ENCODE data around the gene HOXC5.

Gene HOXC5

DNA sequence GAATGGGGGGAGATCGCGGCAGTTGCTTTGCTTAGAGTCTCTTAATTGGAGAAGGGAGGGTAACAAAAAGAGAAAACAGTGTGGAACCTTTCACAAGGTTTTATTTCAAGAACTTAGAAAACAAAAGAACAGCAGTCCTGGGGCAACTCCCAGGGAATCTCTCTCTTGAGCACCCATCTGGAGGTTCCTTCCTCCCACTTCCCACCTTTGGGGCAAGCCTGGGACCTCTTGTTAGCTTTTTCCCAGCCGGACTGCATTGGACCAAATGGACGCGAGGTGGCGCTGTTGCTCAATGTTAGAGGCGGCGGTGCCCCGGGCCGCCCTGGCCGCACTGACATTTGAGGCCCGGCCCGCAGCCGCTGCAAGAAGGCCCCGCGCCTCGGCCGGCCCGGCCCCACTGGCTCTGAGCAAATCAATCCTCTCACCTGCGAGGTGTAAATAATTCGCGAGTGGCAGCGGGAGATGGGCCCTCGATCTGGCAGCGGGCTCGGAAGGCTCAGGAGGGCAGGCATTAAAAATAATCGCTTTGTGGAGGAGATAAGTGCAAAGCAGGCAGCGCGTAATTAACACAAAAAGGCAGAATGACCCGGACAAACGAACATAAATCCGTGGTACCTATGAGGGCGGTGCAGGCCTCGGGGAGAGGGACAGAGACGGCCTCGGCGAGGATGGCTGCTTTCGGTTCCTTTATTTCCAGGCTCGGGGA, 26.8 kb upstream of the HOXC5 start:
- DNase-seq (ENCODE audit: low read depth, low spot score) = no peak
- no peak overlapping the region for H3K27ac ChIP-seq

DNA sequence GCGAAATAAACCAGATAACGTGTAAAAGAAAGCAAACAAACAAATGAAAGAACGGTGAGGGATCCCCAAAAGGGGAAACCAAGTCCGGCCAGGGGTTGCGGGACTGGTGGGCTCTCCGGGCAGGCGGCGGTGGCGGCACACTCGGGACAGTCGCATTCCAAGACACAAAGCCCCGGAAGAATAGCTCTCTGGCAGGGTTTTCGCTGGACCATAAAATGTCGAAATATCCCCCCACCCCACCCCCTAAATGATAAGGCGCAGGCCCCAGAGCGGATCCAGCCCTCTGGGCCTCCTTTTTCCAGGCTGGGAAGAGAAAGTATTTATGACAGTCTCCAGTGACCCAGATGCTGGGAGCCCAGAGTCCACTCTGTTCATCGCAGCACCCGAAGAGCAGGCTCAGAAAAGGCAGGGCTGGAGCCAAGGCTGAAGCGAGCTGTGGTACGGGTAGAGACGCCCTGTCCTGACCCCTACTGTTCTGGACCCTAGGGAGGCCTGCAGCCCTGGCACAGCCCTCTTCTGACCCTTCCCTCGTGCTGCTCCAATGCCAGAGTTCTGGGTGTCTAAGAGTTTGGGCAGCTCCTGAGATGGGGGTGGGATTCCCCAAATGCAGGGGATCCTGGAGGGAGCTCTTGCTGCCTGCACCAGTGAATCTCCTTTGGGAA, 26.2 kb upstream of the HOXC5 start:
- no peak for DNase-seq (ENCODE audit: low read depth, low spot score)
- no peak overlapping the region for H3K27ac ChIP-seq

DNA sequence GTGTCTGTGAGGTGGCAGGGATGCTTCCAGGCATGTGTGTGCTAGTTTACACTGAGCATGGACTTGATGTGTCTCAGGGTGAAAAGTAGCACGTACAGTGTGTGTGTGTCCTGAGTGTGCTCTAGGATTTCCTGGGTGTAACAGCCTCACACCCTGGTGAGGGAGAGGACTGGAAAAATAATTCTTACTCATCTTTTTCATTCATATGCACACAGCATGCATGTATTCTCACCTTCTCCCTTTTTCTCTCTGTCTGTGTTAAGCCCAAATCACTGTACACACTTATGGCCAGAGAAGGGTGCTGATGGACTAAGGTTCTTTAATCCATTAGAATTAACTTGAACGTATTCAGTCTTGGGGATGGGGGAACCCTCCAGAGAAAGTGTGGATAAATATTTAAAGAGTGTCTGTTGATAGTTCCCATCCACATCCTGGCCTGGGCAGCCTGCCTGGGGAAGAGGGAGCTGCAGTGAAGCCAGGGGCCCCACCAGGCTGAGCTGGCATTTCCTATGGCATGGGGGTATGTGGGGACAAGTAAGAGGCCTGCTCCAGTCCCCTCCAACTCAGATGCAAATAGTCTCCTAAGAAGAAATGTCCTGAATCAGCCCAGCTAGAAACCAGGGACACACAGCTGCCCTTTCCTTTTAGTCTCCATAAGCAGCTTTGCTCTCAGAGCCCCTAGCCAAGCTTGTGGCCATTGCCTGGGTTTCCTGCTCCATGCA, 25.2 kb upstream of the HOXC5 start:
- H3K27ac ChIP-seq = no peak overlapping the region

DNA sequence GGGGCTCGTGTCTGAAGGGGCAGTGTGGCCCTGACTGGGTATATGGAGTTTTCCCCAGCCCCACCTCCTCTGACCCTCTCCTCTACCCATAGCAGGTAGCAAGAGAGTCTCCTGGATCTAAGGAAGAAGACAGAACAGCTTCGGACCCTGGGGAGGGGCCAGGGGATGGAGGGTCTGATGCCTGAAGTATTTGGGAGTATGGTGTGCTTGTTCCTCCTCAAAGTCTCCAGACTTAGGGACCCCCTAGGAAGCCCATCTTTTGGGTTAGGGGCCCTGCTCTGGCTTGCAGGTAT, 24.6 kb upstream of the HOXC5 start:
- no peak overlapping the region for H3K27ac ChIP-seq
- DNase-seq (ENCODE audit: low read depth, low spot score) = no peak

More for the DNA sequence above, 25.2 kb upstream of the HOXC5 start:
- no peak for DNase-seq (ENCODE audit: low read depth, low spot score)

DNA sequence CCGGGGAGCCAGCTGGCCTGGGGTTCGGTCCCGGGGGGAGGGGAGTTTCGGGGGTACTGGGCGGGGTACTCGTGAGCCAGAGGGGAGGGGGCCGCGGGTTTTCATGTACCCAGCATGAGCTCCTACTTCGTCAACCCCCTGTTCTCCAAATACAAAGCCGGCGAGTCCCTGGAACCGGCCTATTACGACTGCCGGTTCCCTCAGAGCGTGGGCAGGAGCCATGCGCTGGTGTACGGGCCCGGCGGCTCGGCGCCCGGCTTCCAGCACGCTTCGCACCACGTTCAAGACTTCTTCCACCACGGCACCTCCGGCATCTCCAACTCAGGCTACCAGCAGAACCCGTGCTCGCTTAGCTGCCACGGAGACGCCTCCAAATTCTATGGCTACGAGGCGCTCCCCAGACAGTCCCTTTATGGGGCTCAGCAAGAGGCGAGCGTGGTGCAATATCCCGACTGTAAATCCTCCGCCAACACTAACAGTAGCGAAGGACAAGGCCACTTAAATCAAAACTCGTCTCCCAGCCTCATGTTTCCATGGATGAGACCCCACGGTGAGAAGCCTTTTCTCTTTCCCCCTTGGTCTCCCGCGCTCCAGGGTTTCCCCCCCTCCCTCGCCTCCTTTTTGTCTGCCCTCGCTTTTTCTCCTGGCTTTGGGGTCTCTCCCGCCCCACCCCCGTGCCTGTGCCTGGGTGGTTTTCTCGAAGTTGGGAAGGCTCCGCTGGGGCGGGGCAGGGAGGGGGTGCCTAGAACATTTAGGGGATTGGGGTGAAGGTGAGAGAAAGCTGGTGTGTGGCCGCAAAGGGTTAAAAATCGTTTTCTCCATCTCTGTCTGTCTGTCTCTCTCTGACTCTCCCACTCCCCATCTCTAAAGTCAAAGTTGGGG, 23.4 kb upstream of the HOXC5 start:
- DNase-seq (ENCODE audit: low read depth, low spot score) = no peak
- H3K27ac ChIP-seq = no peak overlapping the region

DNA sequence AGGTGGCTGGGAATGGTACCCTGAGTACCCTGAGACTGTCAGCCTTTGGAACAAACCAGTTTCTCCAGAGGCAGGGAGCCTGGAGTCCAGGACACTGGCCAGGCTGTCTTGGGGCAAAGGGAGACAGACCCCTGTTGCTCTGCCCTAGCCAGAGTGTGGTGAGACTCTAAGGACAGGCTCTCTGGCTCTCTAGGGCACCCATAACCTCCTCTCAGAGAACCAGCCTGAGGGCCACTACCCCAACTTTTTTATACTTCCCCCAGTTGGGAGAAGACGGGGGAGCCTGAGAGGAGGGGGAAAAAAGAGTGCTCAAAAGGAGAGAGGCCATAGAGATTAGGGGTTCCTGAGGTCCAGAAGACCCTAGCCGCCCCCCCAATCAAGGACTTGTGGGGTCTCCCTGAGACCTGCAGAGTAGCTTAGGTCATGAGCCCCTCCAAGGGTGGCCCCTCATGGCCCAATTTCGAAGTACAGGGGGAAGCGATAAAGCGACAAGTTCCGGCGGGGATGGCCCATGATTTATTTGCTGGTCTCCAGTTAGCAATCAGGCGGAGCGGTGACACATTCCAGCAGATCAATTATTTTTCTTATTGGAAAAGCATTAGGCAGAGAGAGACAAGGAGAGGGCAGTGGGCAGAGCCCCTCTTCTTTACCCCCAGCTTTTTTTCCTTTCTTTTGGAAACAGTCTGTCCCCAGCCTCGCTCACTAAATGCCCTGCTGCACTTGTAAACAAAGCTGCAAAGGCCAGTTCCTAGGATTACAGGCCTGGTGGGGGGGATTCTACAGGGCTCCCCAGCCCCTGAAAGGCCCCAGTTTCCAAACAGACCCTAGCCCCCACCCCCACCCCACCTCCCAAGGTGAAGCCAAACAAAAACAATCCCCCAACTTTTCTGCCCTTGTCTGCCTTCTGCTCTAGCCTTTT, 22.5 kb upstream of the HOXC5 start:
- no peak for DNase-seq (ENCODE audit: low read depth, low spot score)
- H3K27ac ChIP-seq = no peak overlapping the region

DNA sequence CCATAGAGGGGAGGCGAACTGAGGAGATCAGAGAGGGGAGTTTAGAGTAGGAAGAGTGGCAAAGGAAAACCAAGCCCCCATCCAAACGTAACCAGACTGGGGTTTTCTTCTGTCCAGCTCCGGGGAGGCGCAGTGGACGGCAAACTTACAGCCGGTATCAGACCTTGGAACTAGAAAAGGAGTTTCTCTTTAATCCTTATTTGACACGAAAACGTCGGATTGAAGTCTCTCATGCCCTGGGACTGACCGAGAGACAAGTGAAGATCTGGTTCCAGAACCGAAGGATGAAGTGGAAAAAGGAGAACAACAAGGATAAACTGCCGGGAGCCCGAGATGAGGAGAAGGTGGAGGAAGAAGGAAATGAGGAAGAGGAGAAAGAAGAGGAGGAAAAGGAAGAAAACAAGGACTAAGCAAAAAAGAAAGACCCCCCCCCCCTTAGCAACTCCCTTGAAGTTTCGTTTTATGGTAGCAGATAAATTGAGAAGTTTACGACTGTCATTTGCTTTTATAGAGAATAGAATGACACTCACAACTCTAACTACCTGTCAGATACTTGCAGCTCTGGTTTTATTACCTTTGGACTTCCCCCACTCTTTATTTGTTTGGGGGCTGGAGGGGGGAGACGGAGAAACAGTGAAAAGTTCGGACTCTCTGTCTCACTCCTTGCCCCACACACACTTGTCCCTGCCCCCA, 21.7 kb upstream of the HOXC5 start:
- no peak for DNase-seq (ENCODE audit: low read depth, low spot score)
- H3K27ac ChIP-seq = no peak overlapping the region

DNA sequence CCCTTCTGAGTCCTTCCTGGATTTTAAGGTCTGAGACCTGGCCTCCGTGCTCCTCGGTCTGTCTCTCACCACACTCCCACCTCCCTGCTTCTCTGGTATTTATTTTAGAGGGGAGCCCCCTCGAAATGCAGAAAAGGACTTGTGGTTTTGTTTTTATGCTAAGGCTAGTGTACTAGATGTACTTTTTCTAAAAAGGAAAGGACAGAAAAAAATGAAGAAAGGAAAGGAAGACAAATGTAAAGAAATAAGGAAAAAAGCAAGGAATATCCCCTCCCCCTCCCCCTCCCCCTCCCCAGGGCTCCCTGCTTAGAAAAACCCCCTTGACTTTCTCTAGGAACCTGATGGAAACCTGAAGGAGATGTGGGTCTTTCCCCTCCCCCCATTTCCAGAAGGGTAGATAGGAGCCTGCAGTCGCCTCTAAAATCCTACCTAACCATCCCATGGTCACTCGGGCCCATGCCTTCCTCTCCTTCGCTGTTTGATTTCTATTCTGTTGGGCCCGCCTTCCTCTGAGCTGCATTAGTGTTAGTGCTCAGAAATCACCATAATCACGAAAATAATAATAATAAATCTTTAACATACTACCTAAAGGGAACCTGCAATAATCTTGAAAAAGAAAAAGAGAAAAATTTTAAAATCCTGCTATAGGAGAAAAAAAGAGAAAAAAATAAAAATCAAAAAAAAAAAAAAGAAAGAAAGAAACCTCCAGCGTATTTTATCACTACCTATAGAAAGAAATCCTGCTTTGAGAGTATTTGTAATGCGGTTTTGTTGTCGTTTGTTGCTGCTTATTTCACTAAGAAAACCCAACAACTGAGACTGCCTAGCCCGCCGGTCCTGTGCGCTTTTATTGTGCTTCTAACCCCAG, 21.0 kb upstream of the HOXC5 start:
- DNase-seq (ENCODE audit: low read depth, low spot score) = no peak
- H3K27ac ChIP-seq = no peak overlapping the region

DNA sequence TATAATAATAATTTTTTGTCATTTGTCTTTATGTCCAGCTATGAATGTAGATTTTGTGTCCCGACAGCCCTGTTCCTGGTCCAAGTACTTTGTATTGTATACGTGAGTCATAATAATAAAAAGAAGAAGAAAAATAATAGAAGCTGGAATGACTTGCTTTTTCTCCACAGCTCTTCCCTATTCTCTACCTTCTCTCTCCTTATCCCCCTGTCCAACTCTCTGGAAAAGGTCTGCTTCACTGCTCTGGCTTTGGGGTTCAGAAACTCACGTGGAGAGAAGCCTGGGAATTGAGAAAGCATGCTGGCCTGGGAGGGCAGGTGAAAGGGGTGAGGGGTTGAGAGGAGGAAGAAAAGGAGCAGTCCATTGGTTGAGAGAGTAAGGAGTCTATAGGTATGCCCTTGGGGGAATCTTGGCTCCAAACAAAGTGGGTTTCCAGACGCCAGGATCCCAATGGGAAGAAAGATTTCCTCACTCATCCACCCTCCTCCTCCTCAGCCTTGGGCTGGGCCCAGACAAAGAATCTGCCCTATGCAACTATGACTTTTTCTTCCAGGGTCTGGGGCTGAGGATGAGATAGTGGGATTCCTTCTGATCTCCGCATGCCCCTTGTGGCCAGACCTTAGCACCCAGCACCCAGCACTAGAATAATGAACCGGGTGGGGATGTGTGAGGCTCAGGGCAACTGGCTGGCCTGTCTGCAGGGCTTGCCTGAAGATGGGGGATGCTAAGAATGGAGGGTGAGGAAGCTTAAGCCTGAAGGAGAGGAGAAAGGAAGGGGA, 20.0 kb upstream of the HOXC5 start:
- H3K27ac ChIP-seq = no peak overlapping the region
- DNase-seq (ENCODE audit: low read depth, low spot score) = no peak

DNA sequence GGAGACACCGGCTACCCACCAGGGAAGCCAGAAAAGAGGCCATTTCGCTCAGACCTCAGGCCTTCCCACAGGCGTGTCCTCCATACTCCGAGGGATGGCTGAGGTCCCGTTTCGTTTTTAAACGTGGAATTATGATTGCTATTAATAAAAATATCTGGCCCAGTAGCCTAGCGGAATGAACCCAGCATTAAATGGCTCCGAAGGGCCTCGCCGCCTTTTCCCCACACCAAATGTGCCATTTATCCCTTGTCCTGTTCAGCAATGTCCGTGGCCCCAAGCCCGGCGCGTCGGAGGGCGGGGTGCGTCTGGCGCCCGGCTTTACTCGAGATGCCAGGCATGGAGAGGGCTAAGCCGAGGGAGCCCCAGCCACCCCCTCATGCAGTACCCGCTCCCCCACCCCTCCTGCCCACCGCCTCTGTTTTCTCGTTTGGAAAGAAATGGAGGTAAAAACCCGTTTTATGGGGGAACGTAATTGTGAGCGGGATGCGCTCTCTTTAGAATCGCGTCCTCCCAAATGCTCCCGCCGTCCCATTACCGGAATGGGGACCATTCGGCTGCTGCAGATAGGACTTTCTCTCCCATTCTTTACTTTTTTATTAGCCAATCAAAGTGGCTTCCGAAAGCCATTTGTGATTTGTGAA, 18.4 kb upstream of the HOXC5 start:
- no peak for DNase-seq (ENCODE audit: low read depth, low spot score)
- no peak overlapping the region for H3K27ac ChIP-seq

DNA sequence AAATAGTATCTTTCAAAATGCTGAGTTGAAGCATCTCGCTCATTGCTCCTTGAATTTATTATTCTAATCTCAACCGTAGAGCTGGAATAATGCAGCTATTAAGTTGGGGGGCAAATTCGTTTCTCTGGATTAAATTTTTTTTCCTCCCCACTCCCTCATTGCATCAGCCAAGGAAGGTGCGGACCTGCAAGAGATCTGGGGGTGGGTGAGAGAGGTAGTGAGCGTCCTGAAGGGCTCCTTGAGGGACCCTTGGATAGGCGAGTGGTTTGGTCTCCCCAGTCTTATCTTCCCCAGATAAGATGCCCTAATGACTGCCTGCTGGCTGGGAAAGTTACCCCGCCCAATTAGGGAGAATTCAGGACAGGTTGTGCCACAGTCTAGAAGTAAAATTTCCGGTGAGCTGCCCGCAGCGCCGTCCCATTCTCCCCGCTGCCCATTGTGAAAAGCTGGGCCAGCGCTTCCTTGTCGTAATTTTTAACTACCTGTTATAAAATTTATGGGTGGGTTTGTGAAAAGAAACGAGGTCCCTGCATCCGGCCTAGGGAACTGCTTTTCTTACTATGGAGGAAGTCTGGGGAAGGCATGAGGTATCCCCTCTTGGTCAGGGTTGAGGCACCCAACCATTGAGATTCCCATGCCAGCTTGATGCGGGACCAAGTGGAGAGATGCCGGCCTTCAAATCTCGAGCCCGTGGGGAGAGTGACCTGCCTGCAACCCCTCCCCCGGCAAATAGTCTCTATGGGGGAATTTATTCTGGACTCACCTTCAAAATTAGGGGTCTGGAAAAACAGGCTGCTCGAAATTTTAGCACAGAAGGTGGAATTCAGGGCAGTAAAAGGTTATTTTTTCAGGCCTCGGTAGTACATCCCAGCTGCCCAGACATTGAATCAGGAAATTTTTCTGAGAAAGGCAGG, 17.6 kb upstream of the HOXC5 start:
- no peak for DNase-seq (ENCODE audit: low read depth, low spot score)
- H3K27ac ChIP-seq = no peak overlapping the region

DNA sequence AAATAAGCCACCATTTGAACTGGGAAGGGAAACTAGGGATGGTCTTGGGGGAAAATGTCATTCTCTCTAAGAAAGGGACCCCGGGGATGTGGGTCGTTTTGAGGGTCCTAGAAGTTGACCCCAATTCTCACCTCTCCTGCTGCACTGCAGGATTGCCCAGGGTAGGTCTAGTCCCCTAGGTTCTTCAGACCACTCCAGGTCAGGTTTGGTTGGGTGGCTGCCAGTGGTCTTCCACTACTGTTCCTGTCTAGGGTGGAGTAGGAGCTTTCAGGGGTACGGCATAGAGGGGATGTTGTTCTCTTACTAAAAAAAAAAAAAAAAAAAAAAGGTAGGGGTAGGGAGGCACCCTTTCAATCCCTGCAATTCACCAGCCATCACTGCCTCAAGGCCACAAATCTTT, 16.8 kb upstream of the HOXC5 start:
- H3K27ac ChIP-seq = no peak overlapping the region
- DNase-seq (ENCODE audit: low read depth, low spot score) = no peak

DNA sequence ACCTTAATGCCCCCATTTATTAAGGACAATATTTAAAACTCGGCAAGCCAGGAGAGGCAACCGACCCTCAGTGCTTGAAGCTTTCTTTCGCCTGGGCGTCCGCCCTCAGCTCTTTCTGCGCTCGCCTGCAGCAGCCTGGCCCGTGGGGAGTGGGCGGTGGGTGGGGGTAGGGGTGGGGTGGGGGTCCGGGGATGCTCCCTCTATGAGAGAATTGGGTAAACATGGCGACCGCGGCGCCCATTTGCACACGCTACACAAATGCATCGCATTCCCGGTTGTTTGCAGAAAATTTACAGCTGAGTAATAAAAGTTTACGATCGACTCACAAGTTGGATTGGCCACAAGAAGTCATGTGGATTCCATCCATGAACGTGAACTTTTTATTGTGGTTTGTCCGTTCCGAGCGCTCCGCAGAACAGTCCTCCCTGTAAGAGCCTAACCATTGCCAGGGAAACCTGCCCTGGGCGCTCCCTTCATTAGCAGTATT, 16.3 kb upstream of the HOXC5 start:
- H3K27ac ChIP-seq = no peak overlapping the region
- no peak for DNase-seq (ENCODE audit: low read depth, low spot score)

DNA sequence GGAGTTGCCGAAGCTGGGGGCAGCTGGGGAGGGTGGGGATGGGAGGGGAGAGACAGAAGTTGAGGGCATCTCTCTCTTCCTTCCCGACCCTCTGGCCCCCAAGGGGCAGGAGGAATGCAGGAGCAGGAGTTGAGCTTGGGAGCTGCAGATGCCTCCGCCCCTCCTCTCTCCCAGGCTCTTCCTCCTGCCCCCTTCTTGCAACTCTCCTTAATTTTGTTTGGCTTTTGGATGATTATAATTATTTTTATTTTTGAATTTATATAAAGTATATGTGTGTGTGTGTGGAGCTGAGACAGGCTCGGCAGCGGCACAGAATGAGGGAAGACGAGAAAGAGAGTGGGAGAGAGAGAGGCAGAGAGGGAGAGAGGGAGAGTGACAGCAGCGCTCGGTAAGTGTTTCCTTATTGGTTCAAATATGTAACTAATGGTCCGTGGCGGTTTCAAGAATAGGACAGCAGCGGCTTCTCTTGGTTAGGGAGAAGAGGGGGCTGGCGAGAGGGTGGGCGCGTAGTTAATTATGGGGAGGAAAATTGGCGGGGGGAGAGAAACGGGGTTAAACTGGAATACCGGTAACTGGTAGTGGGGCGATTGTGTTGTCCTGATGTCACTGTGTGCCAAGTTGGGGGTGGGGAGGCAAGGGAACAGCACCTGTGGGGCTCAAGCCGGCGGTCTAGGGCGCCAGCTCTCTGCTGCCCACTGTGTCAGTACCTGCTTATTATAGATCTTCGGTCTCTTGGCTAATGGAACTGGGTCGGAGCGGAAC, 15.6 kb upstream of the HOXC5 start:
- DNase-seq (ENCODE audit: low read depth, low spot score) = no peak
- H3K27ac ChIP-seq = no peak overlapping the region

DNA sequence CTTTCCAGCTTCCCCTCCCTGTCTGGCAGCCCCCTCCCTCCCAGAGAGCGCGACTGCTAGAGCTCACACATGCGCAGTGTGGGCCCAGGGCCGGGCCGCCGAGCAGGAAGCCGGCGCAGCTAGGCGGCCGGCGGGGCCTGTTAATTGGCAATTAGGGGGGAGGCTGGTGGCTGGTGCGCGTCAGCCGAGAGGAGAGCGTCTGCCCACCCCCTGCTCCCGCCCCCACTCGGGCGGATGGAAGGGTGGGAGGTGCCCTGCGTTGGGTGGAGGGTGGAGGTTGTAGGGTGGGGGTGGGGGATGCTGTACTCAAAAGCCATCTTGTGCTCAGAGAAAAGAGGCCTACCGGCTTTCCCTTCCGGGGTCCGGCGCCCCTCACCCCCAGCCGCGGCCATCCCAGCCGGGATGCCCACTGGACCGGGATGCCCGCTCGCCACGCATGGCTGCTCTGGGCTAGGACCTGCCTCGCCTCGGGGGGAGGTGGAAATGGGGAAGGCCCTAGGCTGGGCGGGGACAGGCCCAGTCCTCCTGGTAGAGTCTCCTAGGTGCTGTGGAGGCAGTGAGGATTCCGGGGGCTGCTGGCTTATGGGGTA, 14.9 kb upstream of the HOXC5 start:
- DNase-seq (ENCODE audit: low read depth, low spot score) = no peak

More for the DNA sequence above, 14.9 kb upstream of the HOXC5 start:
- H3K27ac ChIP-seq = no peak overlapping the region
